Endothelial cell (in vitro differentiated cells): ENCODE results near the gene HNRNPL. TPM values are rescaled to one million over a fixed set of nuclear protein-coding genes. Genes with fewer than 3 reads are reported as not detected.
A peak's percentile ranks its signal among the peaks of the same experiment; 100 is the strongest.
"Not testable (repeated sequence)": the region's sequence is repeated elsewhere in the genome, so short reads cannot be mapped to it uniquely, and the experiment has no call there.

Source experiments
- DNase-seq: peaks from one replicate; pipeline ENCODE4 v3.0.0; 2021; ENCODE audit warnings: low spot score
- H3K27ac Mint-ChIP-seq: one replicate; pipeline ENCODE4 v1.8.0; 2021; ENCODE audit warnings: mixed read lengths, inconsistent platforms; ENCODE audit not compliant: unreplicated experiment
- H3K27me3 Mint-ChIP-seq: one replicate; pipeline ENCODE4 v1.8.0; 2021; ENCODE audit warnings: mild to moderate bottlenecking, moderate library complexity, mixed read lengths, inconsistent platforms; ENCODE audit not compliant: unreplicated experiment
- H3K36me3 Mint-ChIP-seq: one replicate; pipeline ENCODE4 v1.8.0; 2021; ENCODE audit warnings: mild to moderate bottlenecking, low read depth, mixed read lengths, inconsistent platforms; ENCODE audit not compliant: unreplicated experiment
- H3K4me1 Mint-ChIP-seq: one replicate; pipeline ENCODE4 v1.8.0; 2021; ENCODE audit warnings: mild to moderate bottlenecking, mixed read lengths, inconsistent platforms; ENCODE audit not compliant: unreplicated experiment
- H3K4me3 Mint-ChIP-seq: one replicate; pipeline ENCODE4 v1.8.0; 2021; ENCODE audit warnings: mild to moderate bottlenecking, mixed read lengths, inconsistent platforms; ENCODE audit not compliant: unreplicated experiment
- H3K9me3 Mint-ChIP-seq: one replicate; pipeline ENCODE4 v1.8.0; 2021; ENCODE audit warnings: mixed read lengths, inconsistent platforms; ENCODE audit not compliant: unreplicated experiment
- total RNA-seq: library from RNA; stranded (reverse); fragmentation: NEBNext Ultra II Directional; extraction: Animal tissue kit (Norgen Biotek cat#: 25700); gene quantifications from one replicate; pipeline ENCODE4 v1.2.1, GENCODE V29; 2021; ENCODE audit not compliant: unreplicated experiment
- TF ChIP-seq, protein P1 (sequence below): fragments of 200-600 bp; sonication (generic); IDR thresholded peaks from one replicate; pipeline ENCODE4 v1.5.0; 2021; ENCODE audit warnings: antibody characterized with exemption; ENCODE audit not compliant: unreplicated experiment

Gene HNRNPL
- total RNA-seq, 1 donor from 2014 or later: 343 TPM

DNA sequence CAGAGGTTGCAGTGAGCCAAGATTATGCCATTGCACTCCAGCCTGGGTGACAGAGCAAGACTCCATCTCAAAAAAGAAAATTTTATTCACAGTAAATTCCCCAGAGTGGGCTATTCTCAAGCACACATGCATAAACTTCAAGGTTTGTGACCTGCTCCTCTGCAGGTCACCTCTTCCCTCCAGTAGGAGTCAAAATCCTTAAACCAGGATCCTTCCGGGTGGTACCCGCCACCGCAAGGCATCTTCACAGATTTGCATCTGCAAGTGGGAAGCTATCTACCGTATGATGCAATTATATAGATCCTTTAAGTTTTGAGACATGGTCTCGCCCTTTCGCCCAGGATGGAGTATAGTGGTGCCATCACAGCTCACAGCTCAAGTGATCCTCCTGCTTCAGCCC lies 15.2 kb downstream of the HNRNPL start:
- Mint-ChIP-seq H3K4me1 (peaks cover 11% of the 10 kb centered on the region), H3K4me3 (no peak overlapping the region), H3K9me3 (no peaks in the 10 kb centered on the region), H3K27me3 (peaks cover 3% of the 10 kb centered on the region), H3K36me3 (peaks cover 22% of the 10 kb centered on the region), H3K27ac (no peak overlapping the region)
- TF ChIP-seq, protein P1, sequence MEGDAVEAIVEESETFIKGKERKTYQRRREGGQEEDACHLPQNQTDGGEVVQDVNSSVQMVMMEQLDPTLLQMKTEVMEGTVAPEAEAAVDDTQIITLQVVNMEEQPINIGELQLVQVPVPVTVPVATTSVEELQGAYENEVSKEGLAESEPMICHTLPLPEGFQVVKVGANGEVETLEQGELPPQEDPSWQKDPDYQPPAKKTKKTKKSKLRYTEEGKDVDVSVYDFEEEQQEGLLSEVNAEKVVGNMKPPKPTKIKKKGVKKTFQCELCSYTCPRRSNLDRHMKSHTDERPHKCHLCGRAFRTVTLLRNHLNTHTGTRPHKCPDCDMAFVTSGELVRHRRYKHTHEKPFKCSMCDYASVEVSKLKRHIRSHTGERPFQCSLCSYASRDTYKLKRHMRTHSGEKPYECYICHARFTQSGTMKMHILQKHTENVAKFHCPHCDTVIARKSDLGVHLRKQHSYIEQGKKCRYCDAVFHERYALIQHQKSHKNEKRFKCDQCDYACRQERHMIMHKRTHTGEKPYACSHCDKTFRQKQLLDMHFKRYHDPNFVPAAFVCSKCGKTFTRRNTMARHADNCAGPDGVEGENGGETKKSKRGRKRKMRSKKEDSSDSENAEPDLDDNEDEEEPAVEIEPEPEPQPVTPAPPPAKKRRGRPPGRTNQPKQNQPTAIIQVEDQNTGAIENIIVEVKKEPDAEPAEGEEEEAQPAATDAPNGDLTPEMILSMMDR: no peak
- no peak for DNase-seq

DNA sequence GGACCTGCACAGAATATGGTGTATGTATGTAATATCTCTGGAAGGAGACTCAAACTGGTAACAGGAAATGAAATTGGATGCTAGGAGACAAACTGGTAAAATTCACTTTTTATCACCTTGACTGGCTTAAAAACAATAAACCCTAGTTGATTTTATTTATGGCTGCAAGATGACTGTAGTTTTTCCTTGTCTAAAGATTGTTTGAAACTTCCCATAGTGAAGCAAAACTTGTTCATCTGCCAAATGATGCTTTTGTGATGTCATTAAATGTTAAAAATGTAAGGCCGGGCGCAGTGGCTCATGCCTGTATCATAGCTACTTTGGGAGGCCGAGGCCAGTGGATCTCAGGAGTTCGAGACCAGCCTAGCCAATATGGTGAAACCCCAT lies 15.7 kb downstream of the HNRNPL start:
- Mint-ChIP-seq H3K36me3 (peaks cover 17% of the 10 kb centered on the region), H3K4me1 (peaks cover 11% of the 10 kb centered on the region), H3K27ac (no peak overlapping the region), H3K27me3 (peaks cover 3% of the 10 kb centered on the region), H3K9me3 (no peaks in the 10 kb centered on the region), H3K4me3 (no peak overlapping the region)
- no peak for DNase-seq
- TF ChIP-seq, protein P1: no peak

GRCh38 chr19:38833092-38833425 lies 16.7 kb downstream of the HNRNPL start:
- no peaks in the 10 kb centered on the region for H3K9me3 Mint-ChIP-seq
- no peak overlapping the region for H3K27ac Mint-ChIP-seq
- no peak for DNase-seq
- H3K27me3 Mint-ChIP-seq: peaks cover 2% of the 10 kb centered on the region
- H3K36me3 Mint-ChIP-seq: peaks cover 15% of the 10 kb centered on the region
- peaks cover 11% of the 10 kb centered on the region for H3K4me1 Mint-ChIP-seq
- no peak overlapping the region for H3K4me3 Mint-ChIP-seq
- TF ChIP-seq, protein P1: no peak

DNA sequence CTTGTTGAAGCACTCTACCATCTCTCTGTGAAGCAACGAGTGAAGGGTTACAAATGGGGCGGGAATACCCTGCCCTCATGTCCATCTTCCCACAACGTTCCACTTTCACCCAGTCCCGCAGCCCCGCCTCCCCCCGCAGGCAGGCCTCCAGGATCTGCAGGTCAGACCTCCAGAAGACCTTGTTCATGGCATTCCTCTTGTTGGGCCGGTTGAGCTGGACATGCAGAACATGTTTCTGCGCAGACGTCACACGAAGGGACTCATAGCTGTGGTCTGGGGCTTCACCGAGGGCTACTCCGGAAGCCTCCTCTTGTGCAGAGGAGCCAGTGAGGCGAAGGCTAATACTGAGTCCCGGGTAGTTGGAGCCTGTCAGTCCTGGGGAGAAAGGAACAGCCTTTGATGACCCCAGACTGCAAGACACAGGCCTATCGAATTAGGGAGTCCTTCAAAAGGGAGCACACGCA lies 18.6 kb downstream of the HNRNPL start:
- H3K27ac Mint-ChIP-seq: peak overlapping the region; percentile 83
- H3K4me3 Mint-ChIP-seq: peak overlapping the region; percentile 94
- peak; percentile 24 for DNase-seq
- TF ChIP-seq, protein P1: no peak
- H3K27me3 Mint-ChIP-seq: peaks cover 2% of the 10 kb centered on the region
- H3K36me3 Mint-ChIP-seq: peaks cover 11% of the 10 kb centered on the region
- H3K9me3 Mint-ChIP-seq: no peaks in the 10 kb centered on the region
- peaks cover 11% of the 10 kb centered on the region for H3K4me1 Mint-ChIP-seq

DNA sequence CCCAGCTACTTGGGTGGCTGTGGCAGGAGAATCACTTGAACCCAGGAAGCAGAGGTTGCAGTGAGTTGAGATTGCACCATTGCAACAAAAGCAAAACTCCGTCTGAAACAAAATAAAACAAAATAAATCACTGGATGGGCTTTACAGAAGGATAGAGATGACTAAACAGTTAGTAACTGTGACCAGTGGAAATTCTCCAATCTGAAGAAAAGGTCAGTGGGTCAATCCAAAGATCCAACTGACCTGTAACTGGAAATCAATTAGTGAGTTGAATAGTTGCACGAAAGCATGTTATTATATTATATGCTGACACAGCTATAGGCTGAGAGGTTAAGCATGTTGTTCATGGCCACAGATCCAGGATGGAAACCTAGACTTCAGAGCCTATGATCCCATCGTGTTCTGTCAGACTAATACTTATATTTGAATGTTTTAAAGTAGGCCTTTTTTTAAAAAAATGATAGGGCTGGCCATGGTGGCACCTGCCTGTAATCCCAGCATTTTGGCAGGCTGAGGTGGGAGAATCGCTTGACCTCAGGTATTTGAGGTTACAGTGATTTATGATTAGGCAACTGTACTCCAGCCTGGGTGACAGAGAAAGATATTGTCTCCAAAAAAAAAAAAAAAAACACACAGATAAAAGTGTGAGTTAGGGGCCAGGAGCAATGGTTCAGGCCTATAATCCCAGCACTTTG lies 19.6 kb downstream of the HNRNPL start:
- H3K27me3 Mint-ChIP-seq: peaks cover 2% of the 10 kb centered on the region
- peaks cover 11% of the 10 kb centered on the region for H3K4me1 Mint-ChIP-seq
- peaks cover 8% of the 10 kb centered on the region for H3K36me3 Mint-ChIP-seq
- DNase-seq: no peak
- H3K4me3 Mint-ChIP-seq: peak overlapping the region; percentile 94
- H3K9me3 Mint-ChIP-seq: no peaks in the 10 kb centered on the region
- H3K27ac Mint-ChIP-seq: no peak overlapping the region
- TF ChIP-seq, protein P1: no peak

GRCh38 chr19:38829203-38829602 lies 20.6 kb downstream of the HNRNPL start:
- H3K27ac Mint-ChIP-seq, H3K9me3 Mint-ChIP-seq, H3K4me3 Mint-ChIP-seq, DNase-seq, H3K27me3 Mint-ChIP-seq: not testable (repeated sequence)
- peaks cover 11% of the 10 kb centered on the region for H3K4me1 Mint-ChIP-seq
- H3K36me3 Mint-ChIP-seq: peaks cover 12% of the 10 kb centered on the region
